Femur (tissue), 1 donor: Measurements from ENCODE around the gene EHD3.

Source experiments
- DNase-seq: peaks from one replicate; pipeline ENCODE4 v3.0.0-alpha.2; 2017

Gene EHD3

GRCh38 chr2:31296641-31297287, 62.8 kb downstream of the EHD3 start:
- no peak for DNase-seq

DNA sequence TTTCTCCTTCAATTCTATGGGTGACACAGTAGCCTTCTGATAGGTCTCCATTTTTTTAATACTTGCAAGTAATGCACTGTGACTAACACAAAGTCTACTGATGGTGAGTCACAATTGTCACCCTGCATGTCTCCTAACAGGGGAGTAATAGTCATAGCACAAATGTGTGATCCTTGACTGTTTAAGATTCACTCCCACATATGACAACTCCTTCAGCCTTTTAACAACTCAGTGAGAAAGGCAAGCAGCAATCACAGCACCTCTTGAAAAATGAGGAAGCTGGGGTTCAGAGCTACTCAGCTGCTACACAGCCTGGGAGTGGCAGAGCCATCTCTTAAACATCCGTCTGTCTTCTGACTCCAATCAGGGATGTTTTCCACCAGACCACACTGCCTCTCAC, 63.8 kb downstream of the EHD3 start:
- no peak for DNase-seq

DNA sequence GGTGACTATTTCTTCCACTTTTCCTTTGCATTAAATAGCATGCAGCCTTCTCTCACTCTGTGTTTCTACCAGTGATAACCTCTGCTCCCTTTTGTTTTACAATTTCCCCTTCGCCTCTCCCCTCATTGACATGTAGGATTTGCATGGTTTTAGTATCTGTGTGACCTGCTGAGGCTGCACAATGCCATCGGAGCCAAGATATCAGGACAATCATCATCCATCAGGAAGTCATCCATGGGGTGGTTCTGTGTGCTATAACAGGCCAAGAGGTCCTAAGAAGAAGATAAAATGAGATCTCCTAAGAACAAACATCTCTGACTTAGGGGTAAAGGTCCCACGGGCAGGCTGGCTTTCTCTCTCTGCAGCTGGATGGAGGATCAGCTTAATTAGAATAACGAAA, 65.6 kb downstream of the EHD3 start:
- DNase-seq, result no peak

DNA sequence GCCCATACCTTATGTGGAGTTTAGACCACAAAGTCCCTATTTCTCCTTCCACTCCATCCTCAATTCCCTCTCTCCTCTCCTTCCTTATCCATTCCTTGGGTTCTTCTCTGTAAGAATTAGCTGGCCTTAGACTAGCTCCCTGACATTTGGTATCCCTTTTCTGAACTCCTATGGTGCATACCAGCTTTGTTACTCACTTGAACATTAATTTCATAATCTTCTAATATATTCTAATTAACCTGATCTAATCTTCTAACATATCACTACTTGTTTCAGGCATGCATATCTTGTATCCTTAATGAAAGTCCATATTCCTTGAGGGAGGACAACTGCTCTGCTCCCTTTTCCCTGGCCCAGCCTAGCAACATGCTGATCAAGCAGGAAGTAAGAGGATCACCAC, 66.4 kb downstream of the EHD3 start:
- DNase-seq, result no peak

- DNase-seq, result peak; percentile 33
These were observed 69.1 kb downstream of the EHD3 start for GRCh38 chr2:31302940-31303563.

DNA sequence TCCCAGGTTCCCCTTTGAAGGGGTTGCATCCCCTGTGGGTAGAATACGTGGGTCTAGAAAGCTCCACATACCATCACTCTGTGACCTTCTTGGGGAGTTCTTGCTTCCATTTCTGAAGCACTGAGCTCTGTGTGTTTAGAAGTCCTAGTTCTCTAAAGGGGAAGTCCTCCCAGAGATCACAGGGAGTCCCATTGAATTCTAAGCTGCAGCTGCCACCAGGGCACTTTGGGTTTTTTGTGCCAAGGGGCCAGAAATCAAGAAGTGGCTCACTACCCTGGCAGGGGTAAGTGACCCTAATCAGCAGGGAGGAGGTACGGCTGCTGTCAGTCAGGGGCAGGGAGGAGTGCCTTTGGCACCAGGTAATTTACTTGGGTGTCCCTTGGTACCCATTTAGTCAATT, 70.9 kb downstream of the EHD3 start:
- no peak for DNase-seq

DNA sequence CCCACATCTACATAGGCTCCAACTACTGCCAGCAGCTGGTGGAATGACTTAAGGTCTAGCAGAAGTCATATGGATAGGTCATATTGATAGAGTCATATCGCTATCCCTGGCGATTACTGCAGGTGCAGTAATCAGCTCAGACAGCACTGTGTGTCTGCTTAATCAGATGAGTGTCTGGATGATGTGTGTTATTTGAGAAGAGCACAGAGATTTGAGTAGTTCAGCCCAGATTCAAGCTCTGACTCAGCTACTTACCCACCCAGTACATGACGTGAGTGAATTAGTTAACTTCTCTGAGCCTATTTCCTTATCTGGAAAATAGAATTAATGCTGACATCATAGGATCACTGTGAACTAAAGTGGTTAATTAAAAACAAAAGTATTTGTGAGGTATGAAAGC, 78.9 kb downstream of the EHD3 start:
- DNase-seq, result no peak

GRCh38 chr2:31314761-31315160, 80.8 kb downstream of the EHD3 start:
- DNase-seq, result no peak

DNA sequence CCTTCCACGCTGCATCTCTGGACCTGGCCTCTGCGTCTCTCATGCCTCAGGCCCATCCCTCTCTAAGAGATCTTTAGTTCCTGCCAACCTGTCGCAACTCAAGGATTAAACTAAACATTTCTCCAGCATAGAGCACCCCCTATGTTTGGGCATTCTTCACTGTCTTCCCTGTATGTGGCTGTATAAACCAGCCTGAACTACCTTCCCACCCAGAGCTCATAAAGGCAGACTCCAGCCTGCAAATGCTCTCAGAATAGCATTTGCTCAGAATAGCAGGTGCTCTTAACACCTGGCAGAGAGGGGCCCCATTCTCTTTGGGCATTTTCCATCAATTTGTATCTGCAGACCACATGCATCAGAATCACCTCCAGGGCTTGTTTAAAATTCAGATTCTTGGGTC, 83.4 kb downstream of the EHD3 start:
- DNase-seq, result no peak

DNA sequence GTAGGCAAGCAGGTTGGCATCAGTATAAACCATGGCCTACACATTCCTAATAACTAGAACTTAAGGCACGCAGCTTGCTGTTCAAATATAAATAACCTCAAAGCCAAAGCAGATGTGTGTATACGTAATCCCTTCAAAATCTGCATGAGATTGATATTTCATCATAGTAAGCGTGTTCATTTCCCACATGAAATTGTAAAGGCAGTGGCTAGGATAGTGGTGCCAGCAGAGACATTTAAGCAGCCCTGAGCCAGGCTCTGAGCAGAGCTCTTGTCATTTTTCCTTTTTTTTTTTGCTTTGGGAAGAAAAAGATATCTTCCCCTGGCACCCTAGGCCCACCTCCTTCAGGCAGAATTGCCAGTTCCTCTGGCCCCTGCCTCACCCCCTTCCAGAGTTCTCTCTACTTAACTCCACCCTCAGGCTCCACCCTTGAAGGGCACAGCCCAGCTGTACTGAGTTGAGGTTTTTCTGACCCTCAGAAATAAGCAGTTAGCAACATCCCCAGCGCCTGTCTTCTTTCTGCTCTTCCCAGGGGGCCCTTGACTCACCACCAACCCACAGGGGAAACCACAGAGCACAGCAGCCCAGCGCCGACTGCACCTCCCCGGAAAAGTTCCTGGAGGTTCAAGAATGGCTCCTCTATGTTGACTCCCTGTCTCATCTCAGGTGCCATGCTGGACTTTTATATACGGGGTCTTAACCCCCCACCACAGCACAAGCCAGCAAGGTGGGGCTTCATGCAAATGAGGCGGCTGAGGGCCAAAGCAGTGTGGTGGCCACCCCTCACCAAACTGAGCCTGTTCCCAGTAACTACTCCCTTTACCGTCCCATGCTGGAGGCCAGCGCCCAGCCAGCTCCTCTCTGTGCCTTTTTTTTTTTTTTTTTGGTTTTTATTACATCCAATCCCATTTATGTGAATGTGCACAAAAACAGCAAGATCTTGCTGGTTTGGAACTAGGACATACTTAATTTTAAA, 84.7 kb downstream of the EHD3 start:
- peak; percentile 75 for DNase-seq
